H1 (cell line): ENCODE measurements around the gene SURF1. TPM values are rescaled to one million over a fixed set of nuclear protein-coding genes. Genes with fewer than 3 reads are reported as not detected.

Source experiments
- CTCF ChIA-PET: fragments of 300-600 bp; sonication (Branson Sonifier 250); formaldehyde crosslinking; loops from one replicate; lab custom pipeline; 2021; ENCODE audit not compliant: partially characterized antibody; lab: Charles Lee
- POLR2A ChIA-PET: fragments of 300-600 bp; sonication (Branson Sonifier 250); formaldehyde crosslinking; loops from one replicate; lab custom pipeline; 2021; ENCODE audit warnings: inconsistent platforms; ENCODE audit not compliant: partially characterized antibody; lab: Charles Lee
- DNase-seq, 2 experiments: peaks; one replicate each; pipeline versions ENCODE4 v3.0.0 to v3.0.0-alpha.2; 2010 to 2022; ENCODE audit warnings: low spot score in 2 of 2, low read depth in 1 of 2, mixed read lengths in 1 of 2
- FAIRE-seq: peaks from 2 replicates; lab custom pipeline; 2011; peaks lifted over from hg19 to GRCh38; lab: Jason Lieb, UNC
- H2AFZ ChIP-seq: 2 replicates; pipeline ENCODE4 v1.8.1; 2012; ENCODE audit warnings: low read length, inconsistent platforms
- H2AK5ac ChIP-seq: 2 replicates; pipeline ENCODE4 v1.6.1; 2013; ENCODE audit warnings: low read depth, low read length
- H2BK120ac ChIP-seq: replicated peaks from 2 replicates; pipeline ENCODE3; 2013; ENCODE audit warnings: low read depth, low read length, inconsistent platforms
- H2BK12ac ChIP-seq: 2 replicates; pipeline ENCODE4 v1.6.1; 2013; ENCODE audit warnings: low read depth, low read length
- H2BK15ac ChIP-seq: 2 replicates; pipeline ENCODE4 v1.6.1; 2013; ENCODE audit warnings: low read length
- H2BK20ac ChIP-seq: 2 replicates; pipeline ENCODE4 v1.6.1; 2013; ENCODE audit warnings: low read length
- H2BK5ac ChIP-seq: 2 replicates; pipeline ENCODE4 v1.6.1; 2013; ENCODE audit warnings: low read depth, low read length
- H3K14ac ChIP-seq: 2 replicates; pipeline ENCODE4 v1.6.1; 2013; ENCODE audit warnings: inconsistent platforms; ENCODE audit not compliant: insufficient read length
- H3K18ac ChIP-seq: 2 replicates; pipeline ENCODE4 v1.6.1; 2013; ENCODE audit warnings: low read length; ENCODE audit errors: extremely low read depth
- H3K23ac ChIP-seq: 2 replicates; pipeline ENCODE4 v1.6.1; 2013; ENCODE audit warnings: inconsistent platforms; ENCODE audit not compliant: insufficient read length
- H3K23me2 ChIP-seq: 2 replicates; pipeline ENCODE4 v1.6.1; 2013; ENCODE audit warnings: low read depth, low read length
- H3K27ac ChIP-seq: 2 replicates; pipeline ENCODE4 v1.6.1; 2011; ENCODE audit warnings: low read depth, low read length, inconsistent platforms
- H3K27me3 ChIP-seq, 4 experiments: replicated peaks in 1 of 4; 1 replicate in 1 of 4; 2 replicates in 3 of 4; pipeline versions ENCODE4 v1.6.1 to v1.8.1; 2011 to 2013; ENCODE audit warnings: low read length in 3 of 4, mild to moderate bottlenecking in 3 of 4, inconsistent platforms in 2 of 4, mixed read lengths in 2 of 4, moderate library complexity in 1 of 4; ENCODE audit not compliant: control insufficient read depth in 3 of 4, insufficient read depth in 3 of 4; ENCODE audit errors: extremely low read depth in 1 of 4
- H3K36me3 ChIP-seq, 4 experiments: 2 replicates each; pipeline versions ENCODE4 v1.6.1 to v1.8.1; 2011 to 2013; ENCODE audit warnings: mild to moderate bottlenecking in 4 of 4, low read length in 3 of 4, moderate library complexity in 2 of 4, control low read depth in 1 of 4, inconsistent platforms in 1 of 4; ENCODE audit not compliant: insufficient read depth in 4 of 4, control insufficient read depth in 2 of 4
- H3K4ac ChIP-seq: replicated peaks from 2 replicates; pipeline ENCODE3; 2013; ENCODE audit warnings: low read length, low read depth, mixed read lengths, inconsistent platforms; ENCODE audit not compliant: insufficient read length
- H3K4me1 ChIP-seq, 4 experiments: replicated peaks in 1 of 4; 1 replicate in 1 of 4; 2 replicates in 3 of 4; pipeline versions ENCODE4 v1.6.1 to v1.8.1; 2011 to 2013; ENCODE audit warnings: low read length in 3 of 4, inconsistent platforms in 2 of 4, mixed read lengths in 1 of 4; ENCODE audit not compliant: insufficient read depth in 4 of 4, control insufficient read depth in 3 of 4
- H3K4me2 ChIP-seq, 2 experiments: 2 replicates each; pipeline versions ENCODE4 v1.6.1 to v1.8.1; 2011 to 2013; ENCODE audit warnings: low read depth in 2 of 2, low read length in 2 of 2, control low read depth in 1 of 2, inconsistent platforms in 1 of 2, mild to moderate bottlenecking in 1 of 2; ENCODE audit not compliant: insufficient read depth in 1 of 2
- H3K4me3 ChIP-seq, 4 experiments: fragments of 200-600, 300-600 bp in 1 of 4; sonication (generic), shearing (Covaris generic), sonication (Bioruptor Twin) in 1 of 4; 2 replicates each; pipeline versions ENCODE4 v1.5.1 to v1.8.1; 2011 to 2016; ENCODE audit warnings: low read length in 4 of 4, low read depth in 3 of 4, control low read depth in 2 of 4, inconsistent platforms in 2 of 4, mild to moderate bottlenecking in 2 of 4, mixed read lengths in 1 of 4, moderate library complexity in 1 of 4; ENCODE audit not compliant: insufficient read depth in 2 of 4; ENCODE audit errors: extremely low read depth in 1 of 4
- H3K56ac ChIP-seq: replicated peaks from 2 replicates; pipeline ENCODE3; 2013; ENCODE audit warnings: low read depth, mild to moderate bottlenecking, mixed read lengths, low read length, inconsistent platforms; ENCODE audit not compliant: insufficient read length
- H3K79me1 ChIP-seq: 2 replicates; pipeline ENCODE4 v1.6.1; 2013; ENCODE audit warnings: low read depth, low read length, control low read depth
- H3K79me2 ChIP-seq, 2 experiments: 2 replicates each; pipeline versions ENCODE4 v1.6.1 to v1.8.1; 2012 to 2013; ENCODE audit warnings: low read length in 2 of 2, mild to moderate bottlenecking in 2 of 2, inconsistent platforms in 1 of 2; ENCODE audit not compliant: insufficient read depth in 2 of 2, control insufficient read depth in 1 of 2
- H3K9ac ChIP-seq, 4 experiments: replicated peaks in 1 of 4; 1 replicate in 1 of 4; 2 replicates in 3 of 4; pipeline versions ENCODE4 v1.6.1 to v1.8.1; 2011 to 2013; ENCODE audit warnings: low read depth in 3 of 4, low read length in 3 of 4, control low read depth in 2 of 4, mild to moderate bottlenecking in 2 of 4, moderate library complexity in 2 of 4, inconsistent platforms in 1 of 4; ENCODE audit errors: extremely low read depth in 1 of 4
- H3K9me3 ChIP-seq, 2 experiments: 2 replicates each; pipeline versions ENCODE4 v1.6.1 to v1.8.1; 2012 to 2013; ENCODE audit warnings: mild to moderate bottlenecking in 2 of 2, moderate library complexity in 2 of 2, control low read depth in 1 of 2, inconsistent platforms in 1 of 2, low read depth in 1 of 2, low read length in 1 of 2, mixed read lengths in 1 of 2; ENCODE audit not compliant: insufficient read depth in 2 of 2
- H4K20me1 ChIP-seq, 2 experiments: replicated peaks in 1 of 2; 2 replicates each; pipeline versions ENCODE3 to v1.8.1; 2011 to 2013; ENCODE audit warnings: inconsistent platforms in 2 of 2, low read length in 2 of 2, mild to moderate bottlenecking in 1 of 2; ENCODE audit not compliant: insufficient read depth in 2 of 2, control insufficient read depth in 1 of 2
- H4K5ac ChIP-seq: 2 replicates; pipeline ENCODE4 v1.6.1; 2013; ENCODE audit warnings: low read length, low read depth, mixed read lengths, inconsistent platforms; ENCODE audit not compliant: insufficient read length
- H4K8ac ChIP-seq: 2 replicates; pipeline ENCODE4 v1.8.0; 2013; ENCODE audit warnings: mild to moderate bottlenecking, moderate library complexity, low read length, inconsistent platforms; ENCODE audit not compliant: insufficient read depth; ENCODE audit errors: extremely low read depth
- H4K91ac ChIP-seq: replicated peaks from 2 replicates; pipeline ENCODE3; 2013; ENCODE audit warnings: low read length, mixed read lengths, inconsistent platforms; ENCODE audit not compliant: insufficient read length
- POLR2AphosphoS5 ChIP-seq: IDR thresholded peaks from 2 replicates; pipeline ENCODE4 v1.6.1; 2011; ENCODE audit warnings: low read depth, low read length
- SAP30 ChIP-seq: fragments of 300-600 bp; sonication (generic); IDR thresholded peaks from 2 replicates; pipeline ENCODE4 v1.7.1; 2012; ENCODE audit warnings: low read length, moderate library complexity, mild to moderate bottlenecking, inconsistent platforms; ENCODE audit not compliant: insufficient read depth, insufficient replicate concordance
- WGBS, 2 experiments: shearing (Covaris generic) in 1 of 2; methylation state at CpG; one replicate each; pipeline versions ENCODE4 v1.1.6 to v1.1.7; 2013 to 2015; ENCODE audit warnings: low lambda C conversion rate in 2 of 2, mixed read lengths in 2 of 2, inconsistent platforms in 1 of 2, low coverage in 1 of 2, missing lambda C conversion rate in 1 of 2; ENCODE audit not compliant: insufficient replicate concordance in 2 of 2, insufficient coverage in 1 of 2, insufficient read length in 1 of 2; ENCODE audit errors: extremely low coverage in 1 of 2, missing lambda C conversion rate in 1 of 2; 5-methylcytosine and 5-hydroxymethylcytosine counted together
- polyA plus RNA-seq, 7 experiments: library from polyadenylated mRNA; depleted of rRNA in 3 of 7; stranded (reverse) in 5 of 7; unstranded in 2 of 7; fragments of >200 nt in 5 of 7; fragments of 200-250 nt in 2 of 7; gene quantifications; 1 replicate in 5 of 7; 2 replicates in 1 of 7; 4 replicates in 1 of 7; pipeline versions ENCODE4 v1.2.1 to v1.2.3, GENCODE V29; 2011 to 2013; ENCODE audit warnings: missing spikeins in 2 of 7, mixed read lengths in 2 of 7
- total RNA-seq: library from RNA; stranded (reverse); fragmentation: NEBNext Ultra II Directional; extraction: Animal tissue kit (Norgen Biotek cat#: 25700); gene quantifications from 2 replicates; pipeline ENCODE4 v1.2.1, GENCODE V29; 2021

The SURF1 gene
- total and polyA plus RNA-seq, 2 of the 8 experiments (the other 6 are each of a cell fraction or from before 2014, with no cell fraction given) = 43.1 to 44.7 TPM

- Histone ChIP-seq H3K79me2 (peaks cover 0 to 18% of the 10 kb centered on the region in 2 experiments; a peak in 1 of 4 replicates), H2BK20ac (no peak overlapping the region), H3K36me3 (peaks cover 15 to 60% (median 48%) of the 10 kb centered on the region in 4 experiments), H4K8ac (no peak overlapping the region), H2BK12ac (no peak overlapping the region), H4K20me1 (peaks cover 23 to 31% of the 10 kb centered on the region in 2 experiments), H3K27me3 (no peaks in the 10 kb centered on the region), H3K23ac (no peak overlapping the region), H3K4me2 (no peak overlapping the region), H3K4me3 (no peak overlapping the region), H3K79me1 (peaks cover 11% of the 10 kb centered on the region), H3K56ac (no peak overlapping the region), H3K14ac (no peak overlapping the region), H2AFZ (no peak overlapping the region), H3K23me2 (no peaks in the 10 kb centered on the region), H3K9me3 (no peaks in the 10 kb centered on the region), H4K91ac (no peak overlapping the region), H3K9ac (no peak overlapping the region), H2BK5ac (no peak overlapping the region), H3K4me1 (peaks cover 0 to 2% (median under 1%) of the 10 kb centered on the region in 4 experiments; a peak in 2 of 7 replicates), H3K18ac (no peak overlapping the region), H4K5ac (no peak overlapping the region), H2BK120ac (no peak overlapping the region), H3K27ac (no peak overlapping the region), H3K4ac (no peak overlapping the region), H2AK5ac (no peak overlapping the region), H2BK15ac (no peak overlapping the region)
- ChIA-PET POLR2A (interaction anchor here (0.9 to 19.9 kb wide), 10 partner anchors 9 to 112 kb away, joined by 3 to 461 read pairs (median 6); partner anchors contain the start of genes MED22, RPL7A, SURF1 and SURF2), CTCF (interaction anchor here (0.6 to 3.1 kb wide), 10 partner anchors 11 to 124 kb away, joined by 3 to 23 read pairs (median 3); no protein-coding TSS in a partner anchor)
- DNase-seq (no peak), FAIRE-seq (no peak)
- 91% methylated on average over 15 of the region's 15 CpGs; no CpG with 5 or more reads in 1 of the 2 experiments for WGBS, 2 experiments
- TF ChIP-seq SAP30 = no peak
- peak; percentile 23; the same call in 1 of the 2 replicates for TF ChIP-seq POLR2AphosphoS5
Observed at GRCh38 chr9:133362359-133363044, 6.2 kb upstream of the SURF1 start.
